Progenitor cell of endocrine pancreas (in vitro differentiated cells): ENCODE data around the gene HERPUD2. TPM values are rescaled to one million over a fixed set of nuclear protein-coding genes. Genes with fewer than 3 reads are reported as not detected.
"Not testable (repeated sequence)": the region's sequence is repeated elsewhere in the genome, so short reads cannot be mapped to it uniquely, and the experiment has no call there.

Experiments used
- DNase-seq: peaks from one replicate; pipeline ENCODE4 v3.0.0; 2021; ENCODE audit warnings: low spot score; ENCODE audit not compliant: unreplicated experiment
- H3K27ac Mint-ChIP-seq: 2 replicates; pipeline ENCODE4 v1.8.0; 2021; ENCODE audit warnings: mild to moderate bottlenecking, moderate library complexity, mixed read lengths
- H3K27me3 Mint-ChIP-seq: 2 replicates; pipeline ENCODE4 v1.8.0; 2021; ENCODE audit warnings: mixed read lengths
- H3K36me3 Mint-ChIP-seq: 2 replicates; pipeline ENCODE4 v1.8.0; 2022; ENCODE audit warnings: mixed read lengths; ENCODE audit not compliant: insufficient read depth
- H3K4me1 Mint-ChIP-seq: 2 replicates; pipeline ENCODE4 v1.8.0; 2021; ENCODE audit warnings: low read depth, mixed read lengths
- H3K4me3 Mint-ChIP-seq: 2 replicates; pipeline ENCODE4 v1.8.0; 2021; ENCODE audit warnings: low read depth, mild to moderate bottlenecking, moderate library complexity, mixed read lengths
- H3K9me3 Mint-ChIP-seq: 2 replicates; pipeline ENCODE4 v1.8.0; 2021; ENCODE audit warnings: low read depth, mixed read lengths
- total RNA-seq: library from RNA; stranded (reverse); gene quantifications from 2 replicates; pipeline ENCODE4 v1.2.1, GENCODE V29; 2021
- TF ChIP-seq, protein P1 (sequence below): fragments of 200-600 bp; sonication (generic); IDR thresholded peaks from one replicate; pipeline ENCODE4 v1.5.0; 2021; ENCODE audit warnings: antibody characterized with exemption, mild to moderate bottlenecking; ENCODE audit not compliant: unreplicated experiment

The HERPUD2 gene
- total RNA-seq, 1 donor from 2014 or later = 39.1 TPM

- DNase-seq = no peak
- Mint-ChIP-seq H3K9me3 (no peaks in the 10 kb centered on the region), H3K27ac (no peak overlapping the region), H3K27me3 (no peaks in the 10 kb centered on the region), H3K4me1 (peaks cover 6% of the 10 kb centered on the region), H3K36me3 (peaks cover 5% of the 10 kb centered on the region), H3K4me3 (no peak overlapping the region)
- TF ChIP-seq, protein P1, sequence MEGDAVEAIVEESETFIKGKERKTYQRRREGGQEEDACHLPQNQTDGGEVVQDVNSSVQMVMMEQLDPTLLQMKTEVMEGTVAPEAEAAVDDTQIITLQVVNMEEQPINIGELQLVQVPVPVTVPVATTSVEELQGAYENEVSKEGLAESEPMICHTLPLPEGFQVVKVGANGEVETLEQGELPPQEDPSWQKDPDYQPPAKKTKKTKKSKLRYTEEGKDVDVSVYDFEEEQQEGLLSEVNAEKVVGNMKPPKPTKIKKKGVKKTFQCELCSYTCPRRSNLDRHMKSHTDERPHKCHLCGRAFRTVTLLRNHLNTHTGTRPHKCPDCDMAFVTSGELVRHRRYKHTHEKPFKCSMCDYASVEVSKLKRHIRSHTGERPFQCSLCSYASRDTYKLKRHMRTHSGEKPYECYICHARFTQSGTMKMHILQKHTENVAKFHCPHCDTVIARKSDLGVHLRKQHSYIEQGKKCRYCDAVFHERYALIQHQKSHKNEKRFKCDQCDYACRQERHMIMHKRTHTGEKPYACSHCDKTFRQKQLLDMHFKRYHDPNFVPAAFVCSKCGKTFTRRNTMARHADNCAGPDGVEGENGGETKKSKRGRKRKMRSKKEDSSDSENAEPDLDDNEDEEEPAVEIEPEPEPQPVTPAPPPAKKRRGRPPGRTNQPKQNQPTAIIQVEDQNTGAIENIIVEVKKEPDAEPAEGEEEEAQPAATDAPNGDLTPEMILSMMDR = no peak
Observed at GRCh38 chr7:35699796-35700305, 4.9 kb upstream of the HERPUD2 start.

GRCh38 chr7:35698382-35698781 lies 3.4 kb upstream of the HERPUD2 start:
- not testable (repeated sequence) for DNase-seq, H3K27ac Mint-ChIP-seq, H3K4me3 Mint-ChIP-seq, H3K27me3 Mint-ChIP-seq, H3K36me3 Mint-ChIP-seq, H3K9me3 Mint-ChIP-seq
- H3K4me1 Mint-ChIP-seq = peaks cover 14% of the 10 kb centered on the region

- Mint-ChIP-seq H3K4me1 (peaks cover 20% of the 10 kb centered on the region), H3K36me3 (peaks cover 8% of the 10 kb centered on the region), H3K27me3 (no peaks in the 10 kb centered on the region), H3K27ac (no peak overlapping the region), H3K9me3 (no peaks in the 10 kb centered on the region), H3K4me3 (no peak overlapping the region)
- DNase-seq = no peak
- TF ChIP-seq, protein P1 = no peak
Observed at GRCh38 chr7:35697414-35698175, 2.7 kb upstream of the HERPUD2 start.

DNA sequence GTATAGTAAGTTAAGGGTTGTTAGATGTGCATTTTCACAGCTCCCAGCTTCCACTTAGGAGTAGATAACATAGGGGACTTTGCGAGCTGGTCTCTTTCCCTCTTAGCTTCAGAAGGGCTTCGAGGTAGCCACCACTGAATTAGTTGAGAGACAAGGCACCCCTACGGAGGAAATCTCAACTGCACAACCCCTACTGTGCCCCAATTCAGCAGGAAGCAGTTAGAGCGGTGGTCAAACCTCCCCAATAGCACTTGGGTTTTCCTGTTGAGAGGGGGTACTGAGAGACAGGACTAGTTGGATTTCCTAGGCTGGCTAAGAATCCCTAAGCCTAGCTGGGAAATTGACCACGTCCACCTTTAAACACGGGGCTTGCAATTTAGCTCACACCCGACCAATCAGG lies 1.1 kb upstream of the HERPUD2 start:
- Mint-ChIP-seq H3K36me3 (peaks cover 21% of the 10 kb centered on the region), H3K27ac (peak overlapping the region; percentile 98), H3K9me3 (peaks cover 3% of the 10 kb centered on the region), H3K4me1 (peaks cover 34% of the 10 kb centered on the region), H3K27me3 (no peaks in the 10 kb centered on the region), H3K4me3 (peak overlapping the region; percentile 94)
- TF ChIP-seq, protein P1 = no peak
- no peak for DNase-seq

DNA sequence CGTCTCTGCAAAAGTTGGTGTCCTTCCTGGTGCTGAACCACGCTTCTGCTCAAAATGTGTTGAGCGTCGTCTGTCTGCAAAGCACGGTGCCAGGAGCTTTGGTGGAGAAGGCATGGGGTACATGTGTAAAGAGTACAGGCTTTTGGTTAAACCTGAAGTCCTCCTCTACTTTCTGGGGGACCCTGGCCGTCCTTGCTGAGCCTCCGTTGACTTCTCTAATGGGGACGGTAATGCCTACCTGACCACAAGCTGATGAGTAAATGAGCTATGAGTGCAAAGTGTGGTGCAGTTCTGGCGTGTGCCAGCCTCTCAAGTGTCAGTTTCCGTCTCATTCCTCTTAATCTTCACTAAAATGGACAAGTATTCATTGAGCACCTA lies 527 bp upstream of the HERPUD2 start:
- H3K4me1 Mint-ChIP-seq = peaks cover 37% of the 10 kb centered on the region
- H3K36me3 Mint-ChIP-seq = peaks cover 24% of the 10 kb centered on the region
- TF ChIP-seq, protein P1 = no peak

GRCh38 chr7:35694161-35694783 lies 663 bp downstream of the HERPUD2 start:
- H3K4me3 Mint-ChIP-seq = peak overlapping the region; percentile 94
- TF ChIP-seq, protein P1 = no peak
- H3K9me3 Mint-ChIP-seq = peaks cover 3% of the 10 kb centered on the region
- no peaks in the 10 kb centered on the region for H3K27me3 Mint-ChIP-seq
- peak overlapping the region; percentile 98 for H3K27ac Mint-ChIP-seq
- H3K36me3 Mint-ChIP-seq = peaks cover 30% of the 10 kb centered on the region
- DNase-seq = no peak
- H3K4me1 Mint-ChIP-seq = peaks cover 42% of the 10 kb centered on the region

More for the DNA sequence above, 527 bp upstream of the HERPUD2 start:
- Mint-ChIP-seq H3K4me3 (peak overlapping the region; percentile 94), H3K9me3 (peaks cover 3% of the 10 kb centered on the region), H3K27ac (peak overlapping the region; percentile 98), H3K27me3 (no peaks in the 10 kb centered on the region)
- DNase-seq = no peak
